Parathyroid adenoma (tissue), 2 donors: ENCODE results near the gene CFAP299.

Experiments
- H2AFZ ChIP-seq: fragments of 300-600 bp; sonication (generic); one replicate; pipeline ENCODE4 v1.7.0; 2017; ENCODE audit warnings: antibody characterized with exemption, mild to moderate bottlenecking
- H3K27ac ChIP-seq: fragments of 300-600 bp; sonication (generic); one replicate; pipeline ENCODE4 v1.7.0; 2017
- H3K27me3 ChIP-seq: fragments of 300-600 bp; sonication (generic); one replicate; pipeline ENCODE4 v1.7.0; 2017; ENCODE audit warnings: low read length; ENCODE audit not compliant: control insufficient read depth, insufficient read depth
- H3K36me3 ChIP-seq: fragments of 300-600 bp; sonication (generic); one replicate; pipeline ENCODE4 v1.7.0; 2017; ENCODE audit warnings: low read length; ENCODE audit not compliant: control insufficient read depth, insufficient read depth
- H3K4me1 ChIP-seq: fragments of 300-600 bp; sonication (generic); one replicate; pipeline ENCODE4 v1.7.0; 2017; ENCODE audit warnings: control low read depth
- H3K4me2 ChIP-seq: fragments of 300-600 bp; sonication (generic); one replicate; pipeline ENCODE4 v1.7.0; 2017; ENCODE audit warnings: low read length
- H3K4me3 ChIP-seq: fragments of 300-600 bp; sonication (generic); one replicate; pipeline ENCODE4 v1.7.0; 2017; ENCODE audit warnings: low read depth, low read length
- H3K79me2 ChIP-seq: fragments of 300-600 bp; sonication (generic); one replicate; pipeline ENCODE4 v1.7.0; 2017; ENCODE audit warnings: control low read depth
- H3K9ac ChIP-seq: fragments of 300-600 bp; sonication (generic); one replicate; pipeline ENCODE4 v1.7.0; 2017; ENCODE audit warnings: mild to moderate bottlenecking
- H3K9me3 ChIP-seq: fragments of 300-600 bp; sonication (generic); one replicate; pipeline ENCODE4 v1.7.0; 2017; ENCODE audit warnings: low read length; ENCODE audit not compliant: control insufficient read depth
- CTCF ChIP-seq: fragments of 300-600 bp; sonication (generic); IDR thresholded peaks from one replicate; pipeline ENCODE4 v1.7.0; 2017; ENCODE audit warnings: antibody characterized with exemption, mild to moderate bottlenecking
- donor health status: primary hyperparathyroidism.

The CFAP299 gene

GRCh38 chr4:80321776-80322175, 13.8 kb upstream of the CFAP299 start:
- no peak overlapping the region for H3K27ac ChIP-seq
- H2AFZ ChIP-seq, result no peak overlapping the region
- H3K36me3 ChIP-seq, result no peaks in the 10 kb centered on the region
- no peaks in the 10 kb centered on the region for H3K27me3 ChIP-seq
- no peak overlapping the region for H3K4me2 ChIP-seq
- H3K9me3 ChIP-seq, result no peaks in the 10 kb centered on the region
- no peaks in the 10 kb centered on the region for H3K79me2 ChIP-seq
- H3K4me3 ChIP-seq, result no peak overlapping the region
- no peak for TF ChIP-seq CTCF
- H3K9ac ChIP-seq, result no peak overlapping the region
- no peaks in the 10 kb centered on the region for H3K4me1 ChIP-seq

GRCh38 chr4:80322716-80323115, 12.8 kb upstream of the CFAP299 start:
- no peaks in the 10 kb centered on the region for H3K27me3 ChIP-seq
- no peak overlapping the region for H3K4me3 ChIP-seq
- no peaks in the 10 kb centered on the region for H3K4me1 ChIP-seq
- H3K36me3 ChIP-seq, result no peaks in the 10 kb centered on the region
- no peak overlapping the region for H3K4me2 ChIP-seq
- no peaks in the 10 kb centered on the region for H3K79me2 ChIP-seq
- H3K9me3 ChIP-seq, result no peaks in the 10 kb centered on the region
- TF ChIP-seq CTCF, result no peak
- H3K27ac ChIP-seq, result no peak overlapping the region
- no peak overlapping the region for H3K9ac ChIP-seq
- no peak overlapping the region for H2AFZ ChIP-seq

GRCh38 chr4:80324171-80324570, 11.4 kb upstream of the CFAP299 start:
- H3K36me3 ChIP-seq, result no peaks in the 10 kb centered on the region
- TF ChIP-seq CTCF, result no peak
- H2AFZ ChIP-seq, result no peak overlapping the region
- no peak overlapping the region for H3K4me2 ChIP-seq
- no peak overlapping the region for H3K9ac ChIP-seq
- no peaks in the 10 kb centered on the region for H3K79me2 ChIP-seq
- no peaks in the 10 kb centered on the region for H3K4me1 ChIP-seq
- H3K4me3 ChIP-seq, result no peak overlapping the region
- no peak overlapping the region for H3K27ac ChIP-seq
- no peaks in the 10 kb centered on the region for H3K9me3 ChIP-seq
- no peaks in the 10 kb centered on the region for H3K27me3 ChIP-seq

- Histone ChIP-seq H3K4me1 (no peaks in the 10 kb centered on the region), H3K4me3 (no peak overlapping the region), H3K9ac (no peak overlapping the region), H3K4me2 (no peak overlapping the region), H3K79me2 (no peaks in the 10 kb centered on the region), H3K27ac (no peak overlapping the region), H3K9me3 (no peaks in the 10 kb centered on the region), H3K36me3 (no peaks in the 10 kb centered on the region), H2AFZ (no peak overlapping the region), H3K27me3 (no peaks in the 10 kb centered on the region)
- TF ChIP-seq CTCF, result no peak
These were observed 3.8 kb upstream of the CFAP299 start for GRCh38 chr4:80331693-80332092.

- Histone ChIP-seq H3K9ac (no peak overlapping the region), H3K4me1 (no peaks in the 10 kb centered on the region), H3K27ac (no peak overlapping the region), H2AFZ (no peak overlapping the region), H3K4me2 (no peak overlapping the region), H3K4me3 (no peak overlapping the region), H3K79me2 (no peaks in the 10 kb centered on the region), H3K36me3 (no peaks in the 10 kb centered on the region), H3K27me3 (no peaks in the 10 kb centered on the region), H3K9me3 (no peaks in the 10 kb centered on the region)
- TF ChIP-seq CTCF, result no peak
These were observed 2.4 kb upstream of the CFAP299 start for GRCh38 chr4:80333121-80333520.
